KBM-7 (cell line): Measurements from ENCODE around the gene TMEM14A.

Source experiments
- DNase-seq: peaks from one replicate; pipeline ENCODE4 v3.0.0-alpha.2; 2015
- in situ Hi-C: fragments of 300-500 bp; cut with MboI; formaldehyde crosslinking; loops from 2 replicates; pipeline ENCODE4 v1.14.3; 2020; ENCODE audit warnings: low sequenced_read_pairs, low pct_unique_long_range_greater_than_20kb, mixed read lengths

The TMEM14A gene

GRCh38 chr6:52725535-52726192, 54.8 kb downstream of the TMEM14A start:
- in situ Hi-C loops: no loop called here
- no peak for DNase-seq

- DNase-seq: no peak
- in situ Hi-C loops: no loop called here
Measured at GRCh38 chr6:52726193-52726542, 55.3 kb downstream of the TMEM14A start.

GRCh38 chr6:52726741-52727535, 56.0 kb downstream of the TMEM14A start:
- no peak for DNase-seq
- in situ Hi-C loops: no loop called here

- DNase-seq: no peak
- in situ Hi-C loops: no loop called here
Measured at GRCh38 chr6:52727908-52728307, 57.0 kb downstream of the TMEM14A start.

GRCh38 chr6:52728394-52728793, 57.5 kb downstream of the TMEM14A start:
- no peak for DNase-seq
- in situ Hi-C loops: no loop called here

- DNase-seq: no peak
- in situ Hi-C loops: no loop called here
Measured at GRCh38 chr6:52729576-52729975, 58.7 kb downstream of the TMEM14A start.

GRCh38 chr6:52731719-52732118, 60.8 kb downstream of the TMEM14A start:
- DNase-seq: no peak

GRCh38 chr6:52733172-52733571, 62.3 kb downstream of the TMEM14A start:
- in situ Hi-C loops: no loop called here
- no peak for DNase-seq

More at GRCh38 chr6:52731719-52732118, 60.8 kb downstream of the TMEM14A start:
- in situ Hi-C loops: no loop called here

- in situ Hi-C loops: no loop called here
- DNase-seq: no peak
Measured at GRCh38 chr6:52734072-52734471, 63.2 kb downstream of the TMEM14A start.

- no peak for DNase-seq
- in situ Hi-C loops: no loop called here
Measured at GRCh38 chr6:52735071-52735470, 64.2 kb downstream of the TMEM14A start.

GRCh38 chr6:52736145-52736544, 65.2 kb downstream of the TMEM14A start:
- no peak for DNase-seq
- in situ Hi-C loops: no loop called here
